ENCODE results near the gene PCID2. TPM values are rescaled to one million over a fixed set of nuclear protein-coding genes. Genes with fewer than 3 reads are reported as not detected.

Gene PCID2
- total RNA-seq, 1 experiment from 2014 or later: 83.8 TPM

Other genes with a start within 250 kb of the PCID2 start
- 10.9 and 14.5 TPM in 2 replicates for gene MCF2L, start 239.5 kb downstream of the PCID2 start, total RNA-seq (2014; rRNA removed)
- not detected in 2 replicates for gene F7, start 102.9 kb downstream of the PCID2 start, total RNA-seq (2014; rRNA removed)
- 1.1 and 1.4 TPM in 2 replicates for gene F10, start 85.9 kb downstream of the PCID2 start, total RNA-seq (2014; rRNA removed)
- gene PROZ, start 50.0 kb downstream of the PCID2 start, total RNA-seq (2014; rRNA removed): not detected in 2 replicates
- gene CUL4A, start 944 bp upstream of the PCID2 start, total RNA-seq (2014; rRNA removed): 113 and 190 TPM in 2 replicates
- 197 and 234 TPM in 2 replicates for gene LAMP1, start 88.6 kb upstream of the PCID2 start, total RNA-seq (2014; rRNA removed)
- gene GRTP1, start 155.5 kb upstream of the PCID2 start, total RNA-seq (2014; rRNA removed): 0.19 TPM in 1 of 2 replicates, not detected in the other
- 9.7 and 10.8 TPM in 2 replicates for gene ADPRHL1, start 244.8 kb upstream of the PCID2 start, total RNA-seq (2014; rRNA removed)

All from LHCN-M2 (cell line).